SU-DHL-6 (cell line): Measurements from ENCODE around the gene CACTIN.

Source experiments
- H2AFZ ChIP-seq: fragments of 200-600 bp; sonication (generic); 2 replicates; pipeline ENCODE4 v1.6.1; 2014; ENCODE audit warnings: low read depth, mild to moderate bottlenecking, moderate library complexity, mixed read lengths, antibody characterized with exemption, low read length; ENCODE audit not compliant: severe bottlenecking
- H3F3A ChIP-seq: fragments of 200-600 bp; shearing (Covaris generic); 2 replicates; pipeline ENCODE4 v1.6.0; 2016; ENCODE audit warnings: antibody characterized with exemption, mild to moderate bottlenecking; ENCODE audit not compliant: insufficient read depth
- H3K27ac ChIP-seq: fragments of 200-600 bp; sonication (generic); 2 replicates; pipeline ENCODE4 v1.5.1; 2016; ENCODE audit warnings: low read depth, mild to moderate bottlenecking, low read length, moderate library complexity, mixed read lengths
- H3K27me3 ChIP-seq: fragments of 200-600 bp; sonication (generic), shearing (Covaris generic); 2 replicates; pipeline ENCODE4 v1.6.0; 2014; ENCODE audit warnings: mild to moderate bottlenecking, low read length
- H3K36me3 ChIP-seq: fragments of 200-600 bp; sonication (generic); 2 replicates; pipeline ENCODE4 v1.6.1; 2014; ENCODE audit warnings: mild to moderate bottlenecking, low read length, mixed read lengths
- H3K4me2 ChIP-seq: fragments of 300-600, 200-600 bp; shearing (Covaris generic), sonication (generic); 2 replicates; pipeline ENCODE4 v1.6.0; 2014; ENCODE audit warnings: low read length, low read depth, mild to moderate bottlenecking; ENCODE audit not compliant: poor library complexity, severe bottlenecking
- H3K4me3 ChIP-seq: fragments of 200-600 bp; sonication (generic); 2 replicates; pipeline ENCODE4 v1.5.1; 2014; ENCODE audit warnings: antibody characterized with exemption, low read length, mild to moderate bottlenecking, mixed read lengths; ENCODE audit not compliant: insufficient read depth, poor library complexity, severe bottlenecking
- H3K79me2 ChIP-seq: fragments of 200-600 bp; sonication (generic); 2 replicates; pipeline ENCODE4 v1.6.1; 2014; ENCODE audit warnings: mild to moderate bottlenecking, low read length, moderate library complexity; ENCODE audit not compliant: insufficient read depth
- H3K9ac ChIP-seq: fragments of 200-600 bp; sonication (generic); 2 replicates; pipeline ENCODE4 v1.7.0; 2014; ENCODE audit warnings: mild to moderate bottlenecking, low read length
- H3K9me2 ChIP-seq: fragments of 200-600 bp; sonication (generic); replicated peaks from 2 replicates; pipeline ENCODE4 v1.6.1; 2014; ENCODE audit warnings: low read length; ENCODE audit not compliant: insufficient read depth
- H3K9me3 ChIP-seq: fragments of 200-600 bp; sonication (generic); 2 replicates; pipeline ENCODE4 v1.6.1; 2014; ENCODE audit warnings: low read length, mixed read lengths; ENCODE audit not compliant: insufficient read depth
- H4K20me1 ChIP-seq: fragments of 200-600 bp; sonication (generic); 2 replicates; pipeline ENCODE4 v1.6.1; 2014; ENCODE audit warnings: low read depth, mild to moderate bottlenecking, antibody characterized with exemption, low read length, moderate library complexity, mixed read lengths
- CTCF ChIP-seq: fragments of 200-600 bp; sonication (generic); IDR thresholded peaks from one replicate; pipeline ENCODE4 v1.5.1; 2017; ENCODE audit warnings: antibody characterized with exemption, mild to moderate bottlenecking, low read length, moderate library complexity; ENCODE audit not compliant: insufficient read depth, poor library complexity, severe bottlenecking
- EZH2phosphoT487 ChIP-seq: fragments of 200-600 bp; sonication (generic), shearing (Covaris generic); conservative IDR thresholded peaks from 2 replicates; pipeline ENCODE4 v1.6.1; 2018; ENCODE audit warnings: mild to moderate bottlenecking, antibody characterized with exemption, low read length, moderate library complexity, mixed read lengths

The CACTIN gene

GRCh38 chr19:3626473-3627350, at the start of gene CACTIN:
CACTIN (minus strand) TSS chr19:3626790; CDS start chr19:3626762, 28 bp downstream.
- Histone ChIP-seq H2AFZ (peak within 1 kb of the TSS; percentile 50), H3K4me2 (peak within 1 kb of the TSS; percentile 91), H4K20me1 (peaks cover 4% of the 10 kb centered on the region; the same call in 1 of the 2 replicates), H3K9me3 (no peaks in the 10 kb centered on the region), H3K4me3 (peak within 1 kb of the TSS; percentile 81), H3K79me2 (peaks cover 28% of the 10 kb centered on the region), H3K9ac (peak within 1 kb of the TSS; percentile 85), H3K36me3 (no peaks in the 10 kb centered on the region), H3F3A (no peaks in the 10 kb centered on the region), H3K9me2 (no peaks in the 10 kb centered on the region), H3K27ac (peak within 1 kb of the TSS; percentile 68), H3K27me3 (no peaks in the 10 kb centered on the region)
- TF ChIP-seq EZH2phosphoT487: no peak
- no peak for TF ChIP-seq CTCF

- Histone ChIP-seq H3K4me2 (no peak overlapping the region), H3K27me3 (no peaks in the 10 kb centered on the region), H3K4me3 (no peak overlapping the region), H3K79me2 (no peaks in the 10 kb centered on the region), H2AFZ (no peak overlapping the region), H3K36me3 (no peaks in the 10 kb centered on the region), H3K9me3 (no peaks in the 10 kb centered on the region), H3K9ac (no peak overlapping the region), H3F3A (no peaks in the 10 kb centered on the region), H3K27ac (no peak overlapping the region), H4K20me1 (no peaks in the 10 kb centered on the region), H3K9me2 (no peaks in the 10 kb centered on the region)
- TF ChIP-seq CTCF: no peak
- TF ChIP-seq EZH2phosphoT487: no peak
These were observed 48.4 kb upstream of the CACTIN start for GRCh38 chr19:3674784-3675543.

- Histone ChIP-seq H3K9me3 (no peaks in the 10 kb centered on the region), H3K27me3 (no peaks in the 10 kb centered on the region), H3K4me3 (no peak overlapping the region), H4K20me1 (no peaks in the 10 kb centered on the region), H3K36me3 (no peaks in the 10 kb centered on the region), H3F3A (no peaks in the 10 kb centered on the region), H3K79me2 (no peaks in the 10 kb centered on the region), H3K9ac (no peak overlapping the region), H3K27ac (no peak overlapping the region), H3K9me2 (no peaks in the 10 kb centered on the region), H3K4me2 (no peak overlapping the region), H2AFZ (no peak overlapping the region)
- no peak for TF ChIP-seq EZH2phosphoT487
- TF ChIP-seq CTCF: no peak
These were observed 47.2 kb upstream of the CACTIN start for GRCh38 chr19:3673506-3674439.
